COR-L47 (cell line): ENCODE results near the gene ABLIM1.
A peak's percentile ranks its signal among the peaks of the same experiment; 100 is the strongest.

Source experiments
- DNase-seq: peaks from one replicate; lab custom pipeline; 2025; lab: John Stamatoyannopoulos, UW

ABLIM1 gene

GRCh38 chr10:114646426-114646825 is 11.6 kb downstream of the ABLIM1 start:
- no peak for DNase-seq

GRCh38 chr10:114645706-114646105 is 12.4 kb downstream of the ABLIM1 start:
- no peak for DNase-seq

GRCh38 chr10:114643158-114643557 is 14.9 kb downstream of the ABLIM1 start:
- no peak for DNase-seq

GRCh38 chr10:114642729-114643128 is 15.3 kb downstream of the ABLIM1 start:
- DNase-seq, result no peak

- no peak for DNase-seq
Observed at GRCh38 chr10:114638821-114639625, 19.1 kb downstream of the ABLIM1 start.

- no peak for DNase-seq
Observed at GRCh38 chr10:114635797-114636550, 22.1 kb downstream of the ABLIM1 start.

GRCh38 chr10:114635101-114635500 is 23.0 kb downstream of the ABLIM1 start:
- DNase-seq, result no peak

GRCh38 chr10:114634609-114634979 is 23.5 kb downstream of the ABLIM1 start:
- DNase-seq, result no peak

- DNase-seq, result no peak
Observed at GRCh38 chr10:114632869-114633715, 25.0 kb downstream of the ABLIM1 start.

- DNase-seq, result no peak
Observed at GRCh38 chr10:114631666-114632417, 26.2 kb downstream of the ABLIM1 start.

- DNase-seq, result no peak
Observed at GRCh38 chr10:114631090-114631665, 26.9 kb downstream of the ABLIM1 start.

- no peak for DNase-seq
Observed at GRCh38 chr10:114629824-114630730, 28.0 kb downstream of the ABLIM1 start.

GRCh38 chr10:114629083-114629823 is 28.8 kb downstream of the ABLIM1 start:
- no peak for DNase-seq

GRCh38 chr10:114628106-114628505 is 30.0 kb downstream of the ABLIM1 start:
- DNase-seq, result no peak

GRCh38 chr10:114626841-114627240 is 31.2 kb downstream of the ABLIM1 start:
- no peak for DNase-seq

- no peak for DNase-seq
Observed at GRCh38 chr10:114624951-114625780, 32.9 kb downstream of the ABLIM1 start.

GRCh38 chr10:114624422-114624821 is 33.7 kb downstream of the ABLIM1 start:
- no peak for DNase-seq

- peak; percentile 60 for DNase-seq
Observed at GRCh38 chr10:114623661-114624294, 34.3 kb downstream of the ABLIM1 start.
